Middle frontal gyrus (tissue), 1 donor: Measurements from ENCODE around the gene TGFBR2.

Experiments used
- DNase-seq: peaks from one replicate; pipeline ENCODE4 v3.0.0-alpha.2; 2015; ENCODE audit warnings: low spot score; ENCODE audit errors: extremely low spot score

Gene TGFBR2

DNA sequence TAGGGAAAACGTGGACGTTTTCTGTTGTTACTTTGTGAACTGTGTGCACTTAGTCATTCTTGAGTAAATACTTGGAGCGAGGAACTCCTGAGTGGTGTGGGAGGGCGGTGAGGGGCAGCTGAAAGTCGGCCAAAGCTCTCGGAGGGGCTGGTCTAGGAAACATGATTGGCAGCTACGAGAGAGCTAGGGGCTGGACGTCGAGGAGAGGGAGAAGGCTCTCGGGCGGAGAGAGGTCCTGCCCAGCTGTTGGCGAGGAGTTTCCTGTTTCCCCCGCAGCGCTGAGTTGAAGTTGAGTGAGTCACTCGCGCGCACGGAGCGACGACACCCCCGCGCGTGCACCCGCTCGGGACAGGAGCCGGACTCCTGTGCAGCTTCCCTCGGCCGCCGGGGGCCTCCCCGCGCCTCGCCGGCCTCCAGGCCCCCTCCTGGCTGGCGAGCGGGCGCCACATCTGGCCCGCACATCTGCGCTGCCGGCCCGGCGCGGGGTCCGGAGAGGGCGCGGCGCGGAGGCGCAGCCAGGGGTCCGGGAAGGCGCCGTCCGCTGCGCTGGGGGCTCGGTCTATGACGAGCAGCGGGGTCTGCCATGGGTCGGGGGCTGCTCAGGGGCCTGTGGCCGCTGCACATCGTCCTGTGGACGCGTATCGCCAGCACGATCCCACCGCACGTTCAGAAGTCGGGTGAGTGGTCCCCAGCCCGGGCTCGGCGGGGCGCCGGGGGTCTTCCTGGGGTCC, at the start of gene TGFBR2:
TSS of gene TGFBR2 (plus strand) at position 301 of the 731 bp plus-strand sequence. CDS start at position 584, 283 bp downstream.
- no peak for DNase-seq

DNA sequence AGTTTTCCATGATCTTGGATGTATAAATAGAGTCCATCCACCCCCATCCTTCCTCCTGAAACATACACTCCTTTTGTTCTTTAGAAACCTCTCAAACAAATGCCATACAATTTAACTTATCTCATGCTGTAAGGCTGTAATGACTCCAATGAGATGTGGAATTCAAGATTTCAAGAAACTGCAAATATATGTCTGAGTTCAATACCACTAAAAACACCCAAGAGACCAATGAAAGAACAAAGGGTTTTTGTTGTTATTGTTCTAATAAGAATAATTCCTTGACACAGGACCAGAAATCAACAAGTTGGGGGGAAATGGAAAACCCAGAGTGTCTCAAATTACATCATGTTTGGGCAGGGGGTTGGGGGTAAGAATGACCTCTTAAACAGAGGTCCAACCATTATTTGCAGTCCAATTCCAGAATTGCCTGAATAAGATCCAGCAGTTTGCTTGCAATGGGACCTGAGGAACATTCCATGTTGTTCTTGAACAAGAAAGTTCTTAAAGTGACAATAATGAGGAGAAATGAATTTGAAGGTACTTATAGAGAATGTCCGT, 48.6 kb upstream of the TGFBR2 start:
- no peak for DNase-seq

DNA sequence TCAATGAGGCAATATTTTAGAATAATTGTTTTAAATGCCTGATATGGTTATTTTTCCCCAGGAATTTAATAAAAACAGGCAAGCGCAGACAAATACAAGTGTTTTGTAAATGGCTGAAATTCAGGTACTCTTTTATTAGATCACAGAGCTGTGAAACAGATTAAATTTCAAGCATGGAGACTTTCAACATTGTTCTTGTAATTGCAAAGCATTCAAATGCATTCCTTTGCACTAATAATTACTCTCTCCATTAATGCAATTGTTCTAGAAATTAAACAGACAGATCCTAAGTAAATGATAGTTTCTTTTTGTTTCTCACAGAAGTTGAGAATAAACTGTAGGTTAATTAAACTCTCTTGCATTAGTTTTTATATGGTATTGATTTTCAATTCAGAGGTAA, 42.4 kb upstream of the TGFBR2 start:
- DNase-seq, result no peak

DNA sequence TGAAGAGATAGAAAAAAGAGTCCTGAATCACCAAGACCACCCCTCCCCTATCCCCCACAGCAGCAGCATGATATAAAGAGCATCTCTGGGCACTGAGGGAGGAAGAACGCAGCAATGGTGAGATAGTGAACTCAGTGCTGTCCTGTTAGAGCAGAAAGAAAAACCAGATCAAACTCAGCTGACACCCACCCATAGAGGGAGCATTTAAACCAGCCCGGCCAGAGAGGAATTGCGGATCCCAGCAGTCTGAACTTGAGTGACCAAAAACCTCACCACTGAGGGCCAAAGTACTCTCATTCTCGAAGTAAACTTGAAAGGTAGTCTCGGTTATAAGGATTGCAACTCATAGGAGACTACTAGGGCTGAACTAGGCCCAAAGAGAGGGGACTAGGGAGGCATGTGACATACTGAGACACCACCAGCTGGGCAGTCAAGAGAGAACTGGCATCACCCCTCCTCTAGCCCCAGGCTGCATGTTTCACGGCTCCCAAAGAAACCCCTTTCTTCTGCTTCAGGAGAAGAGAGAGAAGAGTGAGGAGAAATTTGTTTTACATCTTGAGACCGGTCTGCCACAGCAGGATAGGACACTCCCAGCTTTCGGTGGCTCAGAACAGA, 39.2 kb upstream of the TGFBR2 start:
- DNase-seq, result no peak

DNA sequence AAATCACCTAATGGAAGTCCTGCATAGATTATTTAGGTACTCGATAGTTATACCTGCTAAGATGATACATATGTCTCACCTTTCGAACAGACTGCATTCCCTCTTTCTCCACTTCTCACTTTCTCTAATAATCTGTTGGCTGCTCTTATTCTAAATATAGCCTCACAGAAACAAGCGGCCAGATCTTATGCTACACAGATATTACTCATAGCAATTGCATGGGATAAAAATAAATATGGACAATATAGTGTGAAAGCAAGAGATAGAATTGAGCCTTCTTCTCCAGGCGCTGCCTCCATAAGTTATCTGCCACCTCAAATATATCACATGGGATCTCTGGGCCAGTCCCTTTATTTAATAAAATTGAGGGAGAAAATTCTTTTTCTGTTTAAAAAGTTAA, 29.5 kb upstream of the TGFBR2 start:
- no peak for DNase-seq

DNA sequence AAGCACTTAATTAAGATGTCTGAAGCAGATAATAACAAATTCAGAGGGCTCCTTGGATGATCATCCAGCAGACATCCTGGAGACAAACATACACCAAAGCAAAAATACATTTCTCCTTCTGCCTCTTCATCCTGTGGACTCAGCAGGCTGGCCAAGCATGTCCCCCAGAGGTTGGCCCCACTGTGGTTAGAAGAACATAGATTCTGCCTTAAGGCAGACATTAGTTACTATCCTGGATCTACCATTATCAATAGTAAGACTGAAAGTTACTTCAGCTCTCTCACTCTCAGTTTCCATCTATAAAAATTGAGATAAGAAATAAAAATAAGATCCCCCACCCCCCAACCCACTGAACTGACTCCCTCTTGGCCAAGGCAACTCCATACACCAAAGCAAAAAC, 28.6 kb upstream of the TGFBR2 start:
- DNase-seq, result no peak

DNA sequence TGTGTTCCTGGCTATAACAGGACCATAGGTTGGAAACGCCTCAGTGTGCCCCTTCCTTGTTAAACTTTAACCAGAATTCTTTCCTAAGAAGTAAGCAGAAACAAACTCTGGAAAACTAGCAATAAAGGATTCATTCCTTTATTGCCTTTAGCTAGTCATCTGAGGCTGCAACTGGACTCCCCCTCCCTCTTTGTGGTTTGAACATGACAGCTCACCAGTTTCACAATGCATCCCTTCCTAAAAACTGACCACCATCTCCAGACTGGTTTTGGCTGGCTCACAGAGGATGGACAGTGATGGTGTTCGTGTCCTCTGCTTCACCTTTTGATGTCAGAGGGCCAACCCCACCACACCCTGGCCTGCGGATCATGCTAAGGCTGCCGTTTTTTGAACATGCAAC, 27.9 kb upstream of the TGFBR2 start:
- DNase-seq, result no peak

DNA sequence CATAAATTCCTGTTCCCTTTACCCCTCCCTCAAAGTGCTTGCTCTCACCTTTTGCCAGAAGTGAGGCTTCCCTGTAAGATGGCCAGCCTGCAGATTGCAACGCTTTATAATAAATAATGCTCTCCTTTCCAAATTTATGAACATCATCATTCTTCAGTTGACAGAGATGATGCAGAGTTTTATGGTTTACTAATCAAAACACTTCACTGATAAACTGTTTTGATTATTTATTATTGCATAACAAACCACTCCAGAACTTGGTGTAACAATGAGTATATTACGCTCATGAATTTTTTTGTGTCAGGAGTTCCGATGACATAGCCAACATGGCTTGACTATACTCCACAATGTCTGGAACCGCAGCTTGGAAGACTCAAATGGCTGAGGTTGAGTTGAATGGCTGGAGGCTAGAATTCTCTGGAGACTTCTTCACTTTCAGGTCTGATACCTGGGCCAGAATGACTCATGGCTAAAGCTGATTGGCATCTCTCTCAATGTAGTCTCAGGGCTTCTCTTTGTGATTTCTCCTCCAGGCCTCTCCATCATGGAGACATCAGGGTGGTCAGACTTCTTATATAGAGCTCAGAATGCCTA, 27.3 kb upstream of the TGFBR2 start:
- DNase-seq, result no peak

DNA sequence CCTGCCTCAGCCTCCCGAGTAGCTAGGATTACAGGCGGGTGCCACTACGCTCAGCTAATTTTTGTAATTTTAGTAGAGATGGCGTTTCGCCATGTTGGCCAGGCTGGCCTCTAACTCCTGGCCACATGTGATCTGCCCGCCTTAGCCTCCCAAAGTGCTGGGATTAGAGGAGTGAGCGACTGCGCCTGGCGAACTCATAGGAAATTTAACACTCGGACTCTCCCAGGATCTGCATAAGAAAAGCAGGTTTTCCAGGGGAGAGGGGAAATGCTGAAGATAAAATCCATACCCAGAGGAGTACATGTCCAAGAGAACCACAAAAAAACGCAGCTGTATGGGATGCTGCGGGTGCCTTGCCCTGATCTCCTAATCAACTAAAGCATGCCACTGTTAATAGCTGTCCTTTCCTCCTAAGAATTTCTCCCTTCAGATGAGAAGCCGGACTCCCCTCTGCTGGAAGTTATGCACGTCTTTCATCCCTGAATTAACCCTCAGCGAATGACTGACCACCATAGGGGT, 25.3 kb upstream of the TGFBR2 start:
- no peak for DNase-seq

DNA sequence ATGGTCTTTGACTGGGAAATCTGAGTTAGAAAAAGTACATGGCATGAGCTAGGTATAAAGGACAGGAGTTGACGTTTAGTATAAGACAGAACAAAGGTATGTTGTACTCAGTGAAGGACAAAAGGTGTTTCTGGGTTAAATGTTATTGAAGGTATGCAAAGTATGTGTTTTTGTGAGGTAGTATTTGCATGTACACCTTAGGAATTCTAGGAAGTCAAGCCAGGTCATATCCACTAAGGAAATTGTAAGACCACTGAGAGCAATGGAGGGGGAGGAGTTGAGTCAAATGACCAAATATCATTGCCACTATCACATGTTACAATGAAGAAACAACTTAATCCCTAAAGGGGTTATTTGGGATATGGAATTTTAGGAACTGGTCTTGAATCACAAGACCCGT, 24.4 kb upstream of the TGFBR2 start:
- DNase-seq, result no peak

DNA sequence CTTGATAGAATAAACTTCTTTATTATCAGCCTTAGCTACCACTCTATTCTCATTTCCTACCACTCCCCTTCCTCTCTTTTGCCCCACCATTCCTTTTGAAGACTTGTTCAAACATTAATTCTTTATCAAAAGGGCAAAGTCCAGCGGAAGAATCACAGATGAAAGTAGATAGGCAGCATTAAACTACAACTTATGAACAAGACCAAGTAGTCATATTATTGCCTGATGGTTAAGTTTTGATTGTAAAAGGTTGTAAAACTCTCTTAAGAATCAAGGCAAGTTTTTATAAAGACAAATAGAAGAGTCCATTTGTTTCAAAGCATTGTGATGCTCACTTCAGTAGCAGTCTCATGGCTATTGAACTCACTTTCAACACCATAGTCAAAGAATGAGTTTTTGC, 22.4 kb upstream of the TGFBR2 start:
- DNase-seq, result no peak

DNA sequence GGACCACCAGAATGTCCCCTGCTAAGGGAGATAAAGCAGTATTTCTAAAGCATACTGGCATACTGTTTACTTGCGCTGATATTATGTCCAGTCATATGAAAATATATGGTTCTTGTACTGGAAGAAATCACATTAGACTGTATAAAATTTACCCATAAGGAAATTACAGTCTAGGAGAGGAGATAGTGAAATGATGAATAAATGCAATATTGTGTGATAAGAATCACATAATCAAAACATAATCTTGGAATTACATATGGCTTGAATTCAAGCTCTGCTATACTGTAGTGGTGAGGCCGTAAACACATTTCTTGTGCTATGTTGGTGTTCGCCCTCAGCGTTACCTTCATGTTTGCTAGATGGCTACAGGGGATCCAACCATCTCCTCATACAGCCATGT, 20.7 kb upstream of the TGFBR2 start:
- DNase-seq, result no peak

DNA sequence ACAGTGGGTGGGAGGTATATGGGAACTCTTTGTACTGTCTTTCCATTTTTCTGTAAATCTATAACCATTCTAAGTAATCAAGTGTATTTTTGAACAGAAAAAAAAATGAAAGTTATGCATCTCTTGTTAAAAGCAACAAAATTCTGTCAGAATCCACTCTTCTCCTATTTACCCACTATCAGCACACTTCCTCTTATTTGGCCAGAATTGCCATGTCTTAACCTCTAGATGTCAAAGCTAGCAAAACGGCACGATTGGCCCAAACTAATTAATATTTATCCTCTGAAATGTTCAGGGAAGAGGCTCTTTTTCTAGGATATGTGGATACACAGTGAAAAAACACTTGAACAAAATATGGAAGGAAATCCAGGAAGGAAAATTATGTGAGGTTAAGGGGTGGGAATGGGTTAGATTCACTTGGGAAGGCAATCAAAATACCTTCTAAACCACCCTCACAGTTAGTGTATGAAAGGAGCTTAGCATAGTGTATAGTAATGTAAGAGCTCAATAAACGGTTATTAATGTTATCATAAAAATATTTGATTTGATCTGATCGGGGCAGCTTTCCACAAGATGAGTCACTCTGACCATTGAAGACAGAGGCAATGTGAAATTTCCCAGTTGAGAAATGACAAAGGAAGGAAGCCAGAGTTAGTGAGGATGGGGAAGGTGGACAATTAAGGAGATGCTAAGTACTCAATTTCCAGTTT, 20.1 kb upstream of the TGFBR2 start:
- no peak for DNase-seq

DNA sequence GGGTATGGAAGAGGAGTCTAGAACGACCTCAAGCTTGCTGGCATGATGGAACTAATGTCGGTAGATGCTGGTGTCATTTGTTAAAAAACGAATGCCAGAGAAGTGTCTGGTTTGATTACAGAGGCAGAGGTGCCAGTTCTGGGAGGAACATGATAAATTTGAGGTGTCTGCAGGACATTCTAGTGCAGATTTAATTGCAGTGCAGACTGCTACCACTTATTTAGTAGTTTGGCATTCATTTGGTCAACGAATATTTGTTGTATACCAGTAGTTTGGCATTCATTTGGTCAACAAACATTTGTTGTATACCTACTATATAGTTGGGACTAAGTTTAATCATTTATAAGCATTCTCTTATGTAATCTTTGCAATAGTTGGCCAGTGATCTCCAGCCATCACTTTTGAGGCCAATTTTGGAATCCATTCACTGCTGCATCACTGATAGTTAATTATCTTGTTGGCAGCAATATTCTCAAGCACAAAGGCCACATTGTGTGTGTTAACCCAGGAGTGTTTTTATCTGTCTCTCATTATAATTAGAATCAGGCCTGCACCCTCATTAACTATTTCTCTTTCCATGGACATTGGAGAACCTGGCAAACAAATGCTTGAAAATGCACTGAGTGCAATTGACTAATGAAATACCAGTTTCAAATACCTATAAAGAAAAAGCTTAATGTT, 19.5 kb upstream of the TGFBR2 start:
- no peak for DNase-seq

DNA sequence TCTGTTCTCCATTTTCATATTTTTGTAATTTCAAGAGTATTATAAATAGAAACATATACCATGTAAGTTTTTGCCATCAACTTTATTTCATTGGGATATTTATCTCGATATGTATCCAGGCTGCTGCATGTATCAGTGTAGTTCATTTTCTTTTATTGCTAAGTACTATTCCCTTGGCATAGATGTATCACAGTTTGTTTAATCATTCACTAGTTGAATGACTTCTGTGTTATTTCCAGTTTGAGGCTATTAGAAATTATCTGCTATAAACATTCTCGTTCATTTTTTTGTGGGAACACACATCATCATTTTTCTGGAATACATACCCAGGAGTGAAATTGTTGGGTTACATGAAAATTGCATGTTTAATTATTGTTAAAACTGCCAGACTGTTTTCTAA, 18.5 kb upstream of the TGFBR2 start:
- DNase-seq, result no peak

DNA sequence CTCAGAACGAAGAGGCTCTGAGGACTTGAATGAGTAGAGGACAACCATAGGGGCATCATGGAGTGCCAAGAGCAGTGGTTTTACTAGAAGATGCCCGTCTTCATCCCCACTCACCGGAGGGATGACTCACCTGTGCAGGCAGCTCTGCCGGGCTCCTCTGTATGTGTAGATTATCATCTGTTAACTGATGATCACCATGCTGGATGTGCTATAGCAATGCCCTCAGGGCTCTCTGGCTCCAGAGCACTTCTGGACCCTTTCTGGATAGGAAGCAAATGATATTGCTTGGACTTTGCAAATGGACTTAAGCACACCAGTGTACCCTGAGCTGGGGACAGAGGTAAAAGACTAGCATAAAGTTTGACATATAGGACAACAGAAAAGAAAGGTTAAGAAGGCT, 10.2 kb upstream of the TGFBR2 start:
- no peak for DNase-seq

DNA sequence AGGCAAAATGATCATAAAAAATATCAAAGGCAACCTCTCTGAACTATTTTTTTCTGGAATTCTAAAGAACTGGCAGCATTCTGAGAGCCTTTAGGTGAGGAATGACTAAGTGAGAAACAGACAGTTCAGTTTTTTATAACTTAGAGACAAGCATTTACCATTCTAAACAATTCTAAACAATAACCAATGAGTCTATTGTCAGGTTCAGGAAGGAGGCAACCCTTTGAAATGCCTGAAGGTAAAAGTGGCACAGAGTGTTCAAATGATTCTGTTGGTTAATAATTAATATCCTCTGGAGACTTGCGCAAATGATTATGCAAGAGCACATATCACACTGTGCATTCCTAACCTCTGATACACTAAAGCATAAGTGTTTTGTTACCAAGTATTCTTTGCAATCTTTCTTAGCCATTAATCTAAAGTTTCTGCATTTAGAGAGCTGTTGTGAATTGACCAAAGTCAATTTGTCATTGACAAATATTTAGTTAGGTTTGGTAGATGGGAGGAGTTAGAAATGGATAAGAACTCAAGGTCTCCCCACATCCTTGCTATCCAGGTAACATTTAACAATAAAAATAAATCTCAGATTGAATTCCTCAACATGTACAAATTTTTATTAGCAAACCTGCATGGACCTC, 9.2 kb upstream of the TGFBR2 start:
- DNase-seq, result no peak

DNA sequence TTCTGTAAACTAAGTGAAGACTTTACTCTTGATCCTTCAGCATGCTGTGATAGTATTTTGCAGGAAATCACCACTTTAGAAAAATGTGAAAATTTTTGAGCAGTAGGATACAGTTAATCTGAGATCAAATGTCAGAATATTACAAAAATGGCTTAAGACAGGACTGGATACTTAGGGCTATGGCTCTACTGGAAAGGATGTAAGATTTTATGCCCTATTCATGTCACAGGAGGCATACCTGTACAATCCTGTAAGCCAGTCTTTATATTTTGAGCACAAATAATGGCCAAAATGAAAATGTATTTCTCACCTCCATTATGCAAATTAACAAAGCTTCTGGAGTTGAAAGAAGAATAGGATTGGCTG, 8.6 kb upstream of the TGFBR2 start:
- DNase-seq, result no peak

DNA sequence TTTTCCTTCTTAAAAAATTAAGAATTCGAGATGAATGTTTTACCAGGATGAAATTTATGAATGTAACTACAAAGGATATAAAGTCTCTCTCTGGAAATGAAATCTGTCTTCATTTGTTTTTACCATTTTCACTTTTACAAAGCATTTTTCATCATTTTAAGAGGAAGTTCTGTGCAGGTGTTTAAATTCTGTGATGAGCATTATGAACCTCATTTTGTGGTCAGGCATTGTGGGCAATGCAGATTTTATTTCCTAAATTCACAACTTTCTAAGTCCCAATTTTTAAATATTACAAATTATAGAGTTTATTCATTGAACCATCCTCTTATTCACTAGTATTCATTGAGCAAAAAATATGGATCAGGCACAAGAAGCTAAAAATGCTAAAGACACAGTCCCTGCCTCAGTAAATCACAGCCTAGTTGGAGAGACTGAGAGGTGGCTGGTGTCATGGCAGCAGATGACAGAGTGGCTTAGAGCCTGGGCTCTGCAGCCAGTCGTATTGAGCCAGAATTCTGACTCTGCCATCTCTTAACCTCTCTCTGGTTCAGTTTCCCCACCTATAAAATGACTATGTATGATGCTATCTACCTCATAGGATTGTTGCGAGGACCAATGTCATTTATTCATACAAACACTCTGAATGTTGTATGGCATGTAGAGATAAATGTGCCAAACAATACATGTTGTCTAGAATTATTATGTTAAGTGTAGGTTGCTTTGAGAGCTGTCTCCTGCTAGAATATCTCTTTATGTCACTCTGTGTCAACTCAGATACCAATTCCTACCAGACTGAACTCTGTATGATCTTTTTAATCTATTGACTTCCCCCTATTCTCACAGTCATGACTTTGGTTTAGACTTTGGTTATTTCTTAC, 7.5 kb upstream of the TGFBR2 start:
- DNase-seq, result no peak

DNA sequence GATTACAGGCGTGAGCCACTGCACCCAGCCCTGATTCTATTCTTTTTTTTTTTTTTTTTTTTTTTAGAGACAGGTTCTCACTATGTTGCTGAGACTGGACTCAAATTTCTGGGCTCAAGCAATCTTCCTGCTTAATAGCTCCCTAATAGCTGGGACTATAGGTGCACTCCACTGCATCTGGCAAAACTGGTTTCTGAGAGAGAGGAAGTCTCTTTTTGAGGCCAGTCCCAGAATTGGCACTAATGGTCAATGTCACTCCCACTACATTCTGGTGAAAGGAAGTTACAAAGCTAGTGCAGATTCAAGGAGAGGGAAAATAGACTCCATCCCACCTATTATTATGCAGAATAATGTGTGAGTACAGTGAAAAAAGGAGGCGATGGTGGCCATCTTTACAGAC, 5.8 kb upstream of the TGFBR2 start:
- no peak for DNase-seq
